Ascending aorta (tissue), 2 donors: Measurements from ENCODE around the gene TENT5C. TPM values are rescaled to one million over a fixed set of nuclear protein-coding genes. Genes with fewer than 3 reads are reported as not detected.

Experiments used
- DNase-seq, 2 donors: peaks; one replicate each; pipeline ENCODE4 v3.0.0-alpha.2; 2019; ENCODE audit warnings: low spot score in 2 of 2
- H3K27ac ChIP-seq, 2 donors: fragments of 200-600 bp; sonication (generic); one replicate each; pipeline ENCODE4 v1.5.1; 2016 to 2017; ENCODE audit warnings: mild to moderate bottlenecking in 1 of 2
- H3K27me3 ChIP-seq: fragments of 200-600 bp; sonication (generic); one replicate; pipeline ENCODE4 v1.5.1; 2017
- H3K36me3 ChIP-seq, 2 donors: fragments of 200-600 bp; sonication (generic); one replicate each; pipeline ENCODE4 v1.5.1; 2016
- H3K4me1 ChIP-seq, 2 donors: fragments of 200-600 bp; sonication (generic); one replicate each; pipeline ENCODE4 v1.5.1; 2016 to 2017; ENCODE audit warnings: mild to moderate bottlenecking in 1 of 2
- H3K4me3 ChIP-seq, 2 donors: fragments of 200-600 bp; sonication (generic); one replicate each; pipeline ENCODE4 v1.5.1; 2016 to 2017; ENCODE audit warnings: mild to moderate bottlenecking in 1 of 2
- H3K9me3 ChIP-seq, 2 donors: fragments of 200-600 bp; sonication (generic); one replicate each; pipeline ENCODE4 v1.5.1; 2016
- CTCF ChIP-seq, 3 experiments: fragments of 200-600 bp in 2 of 3; fragments of 450-650 bp in 1 of 3; sonication (generic) in 2 of 3; IDR thresholded peaks; one replicate each; pipeline ENCODE4 v1.5.1; 2016 to 2019; ENCODE audit warnings: antibody characterized with exemption in 3 of 3, mild to moderate bottlenecking in 1 of 3, moderate library complexity in 1 of 3
- intact Hi-C: fragments of 100-400 bp; cut with DNase I; formaldehyde crosslinking; loops from one replicate; pipeline ENCODE4 v1.15.1; 2023
- total RNA-seq: library from RNA; depleted of rRNA; stranded (reverse); fragments of >200 nt; gene quantifications from one replicate; pipeline ENCODE4 v1.1.0, GENCODE V29; 2016

TENT5C gene
- total RNA-seq, 1 donor from 2014 or later, result 0.32 TPM

GRCh38 chr1:117616356-117616755 is 10.5 kb downstream of the TENT5C start:
- TF ChIP-seq CTCF (IDR thresholded peaks at IDR 0.05), result no peak
- no peaks in the 10 kb centered on the region for H3K27me3 ChIP-seq
- intact Hi-C loops, result no loop called here
- H3K36me3 ChIP-seq, result no peaks in the 10 kb centered on the region
- peak in 1 of 2 donors; percentile 66 for DNase-seq
- H3K9me3 ChIP-seq, result no peaks in the 10 kb centered on the region
- no peak overlapping the region for H3K27ac ChIP-seq
- H3K4me1 ChIP-seq, result peaks cover 0 to 4% of the 10 kb centered on the region in 2 donors
- H3K4me3 ChIP-seq, result no peak overlapping the region

GRCh38 chr1:117616967-117617366 is 11.1 kb downstream of the TENT5C start:
- intact Hi-C loops, result no loop called here
- no peak overlapping the region for H3K27ac ChIP-seq
- H3K36me3 ChIP-seq, result no peaks in the 10 kb centered on the region
- no peak overlapping the region for H3K4me3 ChIP-seq
- TF ChIP-seq CTCF (IDR thresholded peaks at IDR 0.05), result no peak
- peaks cover 0 to 4% of the 10 kb centered on the region in 2 donors for H3K4me1 ChIP-seq
- no peaks in the 10 kb centered on the region for H3K9me3 ChIP-seq
- H3K27me3 ChIP-seq, result no peaks in the 10 kb centered on the region
- DNase-seq, result no peak

GRCh38 chr1:117618450-117619122 is 12.7 kb downstream of the TENT5C start:
- intact Hi-C loops, result no loop called here
- Histone ChIP-seq H3K27ac (no peak overlapping the region), H3K4me3 (no peak overlapping the region), H3K4me1 (no peaks in the 10 kb centered on the region), H3K36me3 (peaks cover 6 to 8% of the 10 kb centered on the region in 2 donors), H3K9me3 (no peaks in the 10 kb centered on the region), H3K27me3 (no peaks in the 10 kb centered on the region)
- no peak for DNase-seq
- no peak for TF ChIP-seq CTCF (IDR thresholded peaks at IDR 0.05)

- TF ChIP-seq CTCF (IDR thresholded peaks at IDR 0.05), result no peak
- Histone ChIP-seq H3K9me3 (no peaks in the 10 kb centered on the region), H3K4me3 (no peak overlapping the region), H3K36me3 (peaks cover 9 to 12% of the 10 kb centered on the region in 2 donors), H3K27ac (no peak overlapping the region), H3K27me3 (no peaks in the 10 kb centered on the region), H3K4me1 (no peaks in the 10 kb centered on the region)
- DNase-seq, result no peak
- intact Hi-C loops, result no loop called here
These were observed 14.6 kb downstream of the TENT5C start for GRCh38 chr1:117620440-117620839.

GRCh38 chr1:117621316-117621715 is 15.5 kb downstream of the TENT5C start:
- intact Hi-C loops, result no loop called here
- Histone ChIP-seq H3K4me1 (no peaks in the 10 kb centered on the region), H3K36me3 (peaks cover 9 to 12% of the 10 kb centered on the region in 2 donors), H3K27ac (no peak overlapping the region), H3K27me3 (no peaks in the 10 kb centered on the region), H3K4me3 (no peak overlapping the region), H3K9me3 (no peaks in the 10 kb centered on the region)
- no peak for TF ChIP-seq CTCF (IDR thresholded peaks at IDR 0.05)
- no peak for DNase-seq
